ENCODE data around the gene MRPL22. TPM values are rescaled to one million over a fixed set of nuclear protein-coding genes. Genes with fewer than 3 reads are reported as not detected.
"Not testable (repeated sequence)": the region's sequence is repeated elsewhere in the genome, so short reads cannot be mapped to it uniquely, and the experiment has no call there.

Gene MRPL22
- total and polyA plus RNA-seq, 2 donors (not counting 1 experiment from before 2014, with no cell fraction given) = 17.8 to 42.6 TPM

DNA sequence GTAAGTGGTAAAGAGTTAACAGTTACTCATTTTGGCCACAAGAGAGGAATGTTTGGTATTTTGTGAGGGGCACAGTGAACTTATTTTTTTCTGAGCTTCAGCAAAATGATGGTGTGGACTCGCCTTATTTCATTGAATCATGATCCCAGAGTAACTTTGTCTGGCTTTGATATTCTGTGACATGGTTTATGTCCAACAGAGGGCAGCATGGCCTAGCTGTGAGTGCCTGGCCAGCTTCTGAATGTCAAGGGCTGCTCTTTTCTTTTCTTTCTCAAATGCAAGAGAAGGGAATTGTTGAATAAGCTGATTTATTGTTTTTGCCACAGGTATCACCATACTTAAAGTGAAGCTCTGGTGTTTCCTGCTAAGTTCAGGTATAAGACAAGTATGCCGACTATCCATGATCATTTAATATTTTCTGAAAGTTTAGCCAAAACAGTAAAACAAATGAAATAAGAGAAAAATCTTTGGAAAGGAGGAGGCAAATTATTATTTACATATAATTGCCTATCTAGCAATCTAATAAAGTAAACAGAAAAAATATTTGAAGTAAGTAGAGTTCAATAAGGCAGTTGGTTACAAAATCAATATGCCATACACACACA, 31.7 kb downstream of the MRPL22 start:
- Histone ChIP-seq H3K4me2 (ENCODE audit: extremely low read depth, insufficient read depth, low read length) (no peak overlapping the region), H3K4me1 (ENCODE audit: control insufficient read depth, extremely low read depth, insufficient read depth, low read length) (no peaks in the 10 kb centered on the region), H4K20me1 (ENCODE audit: control insufficient read depth, extremely low read depth, insufficient read depth, low read length) (no peaks in the 10 kb centered on the region), H2AFZ (ENCODE audit: low read length) (no peak overlapping the region), H3K27ac (ENCODE audit: insufficient read depth, low read length) (no peak overlapping the region), H3K9me3 (ENCODE audit: control insufficient read depth, insufficient read depth, low read depth, low read length) (no peaks in the 10 kb centered on the region), H3K27me3 (ENCODE audit: control insufficient read depth, insufficient read depth, low read length) (no peaks in the 10 kb centered on the region), H3K9ac (ENCODE audit: insufficient read depth, low read length) (no peak overlapping the region), H3K36me3 (ENCODE audit: control insufficient read depth, insufficient read depth, low read length) (no peaks in the 10 kb centered on the region), H3K4me3 (replicated peaks in 1 of 4; ENCODE audit: control extremely low read depth in 1 of 4, insufficient read depth in 1 of 4, low read depth in 3 of 4, low read length in 4 of 4) (no peak overlapping the region), H3K79me2 (ENCODE audit: control insufficient read depth, insufficient read depth, low read length) (no peaks in the 10 kb centered on the region)
- TF ChIP-seq EZH2 (IDR thresholded peaks at IDR 0.05; ENCODE audit: low read length, missing control alignments) (no peak), CTCF (conservative IDR thresholded peaks at IDR 0.05 in 1 of 2, IDR thresholded peaks at IDR 0.05 in 1 of 2; ENCODE audit: low read depth in 1 of 2, low read length in 2 of 2) (peak; percentile 65)
- peak; percentile 27 to 45 for DNase-seq (ENCODE audit: low read depth in 2 of 2)

- H3K4me2 ChIP-seq (ENCODE audit: extremely low read depth, insufficient read depth, low read length); DNase-seq (ENCODE audit: low read depth in 2 of 2); H3K27me3 ChIP-seq (ENCODE audit: control insufficient read depth, insufficient read depth, low read length); H3K27ac ChIP-seq (ENCODE audit: insufficient read depth, low read length); H3K9me3 ChIP-seq (ENCODE audit: control insufficient read depth, insufficient read depth, low read depth, low read length); H3K4me1 ChIP-seq (ENCODE audit: control insufficient read depth, extremely low read depth, insufficient read depth, low read length); H2AFZ ChIP-seq (ENCODE audit: low read length); H3K79me2 ChIP-seq (ENCODE audit: control insufficient read depth, insufficient read depth, low read length); H3K4me3 ChIP-seq (replicated peaks in 1 of 4; ENCODE audit: control extremely low read depth in 1 of 4, insufficient read depth in 1 of 4, low read depth in 3 of 4, low read length in 4 of 4); H3K9ac ChIP-seq (ENCODE audit: insufficient read depth, low read length); H4K20me1 ChIP-seq (ENCODE audit: control insufficient read depth, extremely low read depth, insufficient read depth, low read length); H3K36me3 ChIP-seq (ENCODE audit: control insufficient read depth, insufficient read depth, low read length): not testable (repeated sequence)
Observed at GRCh38 chr5:154976082-154976481, 35.2 kb downstream of the MRPL22 start.

DNA sequence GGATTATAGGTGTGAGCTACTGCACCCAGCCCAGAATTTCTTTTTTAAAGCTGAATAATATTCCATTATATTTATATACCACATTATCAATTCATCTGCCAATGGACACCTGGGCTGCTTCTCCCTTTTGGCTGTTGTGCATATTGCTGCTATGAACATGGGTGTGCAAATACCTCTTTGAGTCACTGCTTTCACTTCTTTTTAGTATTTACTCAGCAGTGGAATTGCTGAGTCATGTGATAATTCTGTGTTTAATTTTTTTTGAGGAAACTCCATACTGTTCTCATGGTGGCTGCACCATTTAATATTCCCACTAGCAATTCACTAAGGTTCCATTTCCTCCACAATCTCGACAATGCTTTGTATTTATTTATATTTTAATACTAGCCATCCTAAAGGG, 36.5 kb downstream of the MRPL22 start:
- Histone ChIP-seq H3K9ac (ENCODE audit: insufficient read depth, low read length) (no peak overlapping the region), H3K4me3 (replicated peaks in 1 of 4; ENCODE audit: control extremely low read depth in 1 of 4, insufficient read depth in 1 of 4, low read depth in 3 of 4, low read length in 4 of 4) (no peak overlapping the region), H3K36me3 (ENCODE audit: control insufficient read depth, insufficient read depth, low read length) (no peaks in the 10 kb centered on the region), H3K79me2 (ENCODE audit: control insufficient read depth, insufficient read depth, low read length) (no peaks in the 10 kb centered on the region), H4K20me1 (ENCODE audit: control insufficient read depth, extremely low read depth, insufficient read depth, low read length) (no peaks in the 10 kb centered on the region), H3K27ac (ENCODE audit: insufficient read depth, low read length) (no peak overlapping the region), H3K4me2 (ENCODE audit: extremely low read depth, insufficient read depth, low read length) (no peak overlapping the region), H3K4me1 (ENCODE audit: control insufficient read depth, extremely low read depth, insufficient read depth, low read length) (no peaks in the 10 kb centered on the region), H2AFZ (ENCODE audit: low read length) (no peak overlapping the region), H3K27me3 (ENCODE audit: control insufficient read depth, insufficient read depth, low read length) (no peaks in the 10 kb centered on the region), H3K9me3 (ENCODE audit: control insufficient read depth, insufficient read depth, low read depth, low read length) (no peaks in the 10 kb centered on the region)
- peak; percentile 13 to 15 for DNase-seq (ENCODE audit: low read depth in 2 of 2)
- TF ChIP-seq CTCF (conservative IDR thresholded peaks at IDR 0.05 in 1 of 2, IDR thresholded peaks at IDR 0.05 in 1 of 2; ENCODE audit: low read depth in 1 of 2, low read length in 2 of 2) (no peak), EZH2 (IDR thresholded peaks at IDR 0.05; ENCODE audit: low read length, missing control alignments) (no peak)

GRCh38 chr5:154978294-154978693, 37.4 kb downstream of the MRPL22 start:
- not testable (repeated sequence) for DNase-seq (ENCODE audit: low read depth in 2 of 2); H3K27me3 ChIP-seq (ENCODE audit: control insufficient read depth, insufficient read depth, low read length); H3K27ac ChIP-seq (ENCODE audit: insufficient read depth, low read length); H2AFZ ChIP-seq (ENCODE audit: low read length); H3K4me1 ChIP-seq (ENCODE audit: control insufficient read depth, extremely low read depth, insufficient read depth, low read length); H3K9me3 ChIP-seq (ENCODE audit: control insufficient read depth, insufficient read depth, low read depth, low read length); H3K4me2 ChIP-seq (ENCODE audit: extremely low read depth, insufficient read depth, low read length); H3K9ac ChIP-seq (ENCODE audit: insufficient read depth, low read length); H3K36me3 ChIP-seq (ENCODE audit: control insufficient read depth, insufficient read depth, low read length); H3K79me2 ChIP-seq (ENCODE audit: control insufficient read depth, insufficient read depth, low read length); H3K4me3 ChIP-seq (replicated peaks in 1 of 4; ENCODE audit: control extremely low read depth in 1 of 4, insufficient read depth in 1 of 4, low read depth in 3 of 4, low read length in 4 of 4); H4K20me1 ChIP-seq (ENCODE audit: control insufficient read depth, extremely low read depth, insufficient read depth, low read length)
